SH-SY5Y (cell line): ENCODE measurements around the gene INO80.

Experiments
- GATA2 ChIP-seq: IDR thresholded peaks from 2 replicates; pipeline ENCODE4 v1.6.1; 2011; ENCODE audit warnings: mild to moderate bottlenecking, low read depth, low read length
- GATA3 ChIP-seq: IDR thresholded peaks from 2 replicates; pipeline ENCODE4 v1.6.1; 2011; ENCODE audit warnings: low read depth, mild to moderate bottlenecking, low read length, moderate library complexity

DNA sequence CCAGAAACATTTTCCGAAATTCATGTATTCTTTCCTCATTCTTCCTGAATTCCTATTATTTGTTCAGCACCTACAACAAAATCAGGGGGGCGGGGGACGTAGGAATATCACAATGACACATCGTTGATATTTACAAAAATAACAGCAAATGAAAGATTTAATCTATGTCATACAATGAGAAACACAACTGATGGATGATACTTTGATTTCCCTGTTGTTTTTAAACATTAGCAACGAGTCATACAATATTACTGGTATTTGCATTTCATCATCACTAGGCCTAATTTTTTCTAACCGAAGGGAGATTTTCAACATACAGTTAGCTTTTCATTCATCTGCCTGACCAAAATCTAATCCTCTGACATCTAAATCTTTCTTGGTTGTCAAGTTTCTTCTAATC lies 45.3 kb upstream of the INO80 start:
- no peak for TF ChIP-seq GATA3
- no peak for TF ChIP-seq GATA2
